Suprapubic skin (tissue), 4 donors: ENCODE results near the gene EDN3.

Source experiments
- EP300 ChIP-seq: sonication (generic); formaldehyde crosslinking; IDR thresholded peaks from one replicate; pipeline ENCODE4 v1.6.1; 2017; ENCODE audit warnings: antibody characterized with exemption
- POLR2A ChIP-seq, 2 donors: fragments of 450-650 bp; IDR thresholded peaks; one replicate each; pipeline ENCODE4 v1.6.1; 2017; ENCODE audit warnings: antibody characterized with exemption in 2 of 2, mild to moderate bottlenecking in 2 of 2, moderate library complexity in 2 of 2
- POLR2AphosphoS5 ChIP-seq, 3 donors: sonication (generic); formaldehyde crosslinking; IDR thresholded peaks; one replicate each; pipeline ENCODE4 v1.6.1; 2017; ENCODE audit warnings: antibody characterized with exemption in 3 of 3
- TF ChIP-seq, protein P1 (sequence below), 2 donors: fragments of 200-600 bp in 1 of 2; fragments of 450-650 bp in 1 of 2; sonication (generic) in 1 of 2; IDR thresholded peaks; one replicate each; pipeline ENCODE4 v1.5.1; 2016 to 2019; ENCODE audit warnings: antibody characterized with exemption in 2 of 2, mild to moderate bottlenecking in 1 of 2, moderate library complexity in 1 of 2

DNA sequence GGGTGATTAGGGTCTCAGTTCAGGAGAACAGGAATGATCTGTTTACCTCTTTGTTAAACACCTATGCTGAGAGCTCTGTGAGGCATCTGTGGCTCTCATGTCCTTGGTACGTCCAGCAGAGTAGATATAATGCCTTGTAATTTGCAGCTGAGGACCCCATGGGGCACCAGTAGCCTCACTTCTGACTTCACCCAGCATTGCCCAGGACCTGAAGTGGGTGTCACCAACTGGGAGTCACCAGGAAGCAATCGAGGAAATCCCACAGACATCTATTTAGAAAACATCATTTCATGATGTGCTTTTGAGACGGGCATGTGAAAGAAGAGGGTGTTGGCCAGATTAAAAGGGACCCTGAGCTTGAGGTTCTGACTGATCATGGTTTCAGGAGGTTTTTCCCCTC is 8.8 kb downstream of the EDN3 start:
- TF ChIP-seq, protein P1, sequence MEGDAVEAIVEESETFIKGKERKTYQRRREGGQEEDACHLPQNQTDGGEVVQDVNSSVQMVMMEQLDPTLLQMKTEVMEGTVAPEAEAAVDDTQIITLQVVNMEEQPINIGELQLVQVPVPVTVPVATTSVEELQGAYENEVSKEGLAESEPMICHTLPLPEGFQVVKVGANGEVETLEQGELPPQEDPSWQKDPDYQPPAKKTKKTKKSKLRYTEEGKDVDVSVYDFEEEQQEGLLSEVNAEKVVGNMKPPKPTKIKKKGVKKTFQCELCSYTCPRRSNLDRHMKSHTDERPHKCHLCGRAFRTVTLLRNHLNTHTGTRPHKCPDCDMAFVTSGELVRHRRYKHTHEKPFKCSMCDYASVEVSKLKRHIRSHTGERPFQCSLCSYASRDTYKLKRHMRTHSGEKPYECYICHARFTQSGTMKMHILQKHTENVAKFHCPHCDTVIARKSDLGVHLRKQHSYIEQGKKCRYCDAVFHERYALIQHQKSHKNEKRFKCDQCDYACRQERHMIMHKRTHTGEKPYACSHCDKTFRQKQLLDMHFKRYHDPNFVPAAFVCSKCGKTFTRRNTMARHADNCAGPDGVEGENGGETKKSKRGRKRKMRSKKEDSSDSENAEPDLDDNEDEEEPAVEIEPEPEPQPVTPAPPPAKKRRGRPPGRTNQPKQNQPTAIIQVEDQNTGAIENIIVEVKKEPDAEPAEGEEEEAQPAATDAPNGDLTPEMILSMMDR (IDR thresholded peaks at IDR 0.05) = no peak
- TF ChIP-seq POLR2A (IDR thresholded peaks at IDR 0.05) (no peak), POLR2AphosphoS5 (IDR thresholded peaks at IDR 0.05) (no peak), EP300 (no peak)
